ENCODE results near the gene LTB4R2. TPM values are rescaled to one million over a fixed set of nuclear protein-coding genes. Genes with fewer than 3 reads are reported as not detected.

The LTB4R2 gene
- total RNA-seq, 1 donor from 2014 or later = 0.57 TPM

DNA sequence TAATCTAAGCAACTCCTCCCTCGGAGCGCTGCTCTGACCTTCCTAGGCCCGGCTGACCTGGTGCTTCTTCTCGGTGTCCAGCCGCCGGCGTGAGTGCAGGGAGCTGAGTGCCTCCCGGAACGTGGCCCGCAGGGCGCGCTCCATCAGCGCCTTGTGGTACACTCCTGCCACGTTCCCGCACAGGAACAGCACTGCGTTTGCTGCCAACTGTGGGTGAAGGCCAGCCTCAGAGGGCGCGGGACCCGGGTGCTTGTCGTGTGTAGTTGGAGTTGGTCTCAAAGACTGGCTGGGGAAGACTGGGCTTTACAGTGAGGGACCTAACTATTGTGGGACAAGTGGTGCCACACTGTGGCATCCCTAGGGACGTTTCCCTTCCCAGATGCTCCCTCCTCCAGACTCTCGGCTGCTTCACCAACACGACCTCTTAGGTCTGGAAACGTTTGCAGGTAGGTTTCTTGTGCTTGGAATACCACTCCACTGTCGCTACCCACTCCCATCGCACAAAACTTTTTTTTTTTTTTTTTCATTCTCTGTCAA, 21.9 kb downstream of the LTB4R2 start:
- DNase-seq (ENCODE audit: missing footprints) (no peak), ATAC-seq (no peak)
- intact Hi-C loops (cut with DNase I) = no loop called here

DNA sequence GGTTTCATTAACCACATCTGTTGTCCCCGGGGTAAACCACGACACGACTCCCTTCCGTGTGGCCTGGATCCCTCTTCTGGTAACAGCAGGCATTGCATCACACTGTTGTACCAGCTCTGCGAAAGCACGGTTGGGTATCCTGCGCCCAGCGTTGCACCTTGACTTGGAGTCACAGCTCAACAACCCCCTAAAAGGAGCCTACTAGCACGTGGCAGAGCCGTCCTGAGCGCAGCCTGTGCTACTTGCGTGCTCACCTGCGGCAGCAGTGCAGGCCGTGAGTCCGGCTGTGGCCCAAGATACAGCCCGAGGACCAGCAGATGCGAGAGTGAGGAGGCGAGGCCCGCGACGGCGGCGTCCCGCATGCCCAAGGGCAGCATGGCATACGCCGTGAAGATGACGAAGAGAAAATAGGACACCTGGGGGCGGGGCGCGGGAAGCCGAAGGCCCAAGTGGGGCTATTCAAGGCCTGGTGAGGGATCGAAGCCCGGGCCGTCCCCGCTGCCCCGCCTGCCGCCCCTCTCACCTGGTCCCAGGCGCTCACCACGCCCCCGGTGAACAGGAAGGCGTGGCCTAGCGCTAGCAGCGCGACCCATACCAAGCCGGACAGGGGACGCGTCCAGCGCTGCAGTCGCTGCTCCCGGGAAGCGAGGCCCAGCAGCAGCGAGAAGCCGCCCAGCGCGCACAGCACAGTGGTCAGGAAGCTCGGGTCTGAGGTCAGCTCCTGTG, 22.5 kb downstream of the LTB4R2 start:
- peak; percentile 70 for ATAC-seq
- intact Hi-C loops (cut with DNase I) = no loop called here
- DNase-seq (ENCODE audit: missing footprints) = peak; percentile 77

- no peak for DNase-seq (ENCODE audit: missing footprints)
- intact Hi-C loops (cut with DNase I) = loop anchor here (2.0 kb wide), 2 partner anchors 32 to 96 kb away; no protein-coding TSS in a partner anchor
- no peak for ATAC-seq
Observed at GRCh38 chr14:24334431-24335291, 24.7 kb downstream of the LTB4R2 start, which contains the start of gene ADCY4. Gene ADCY4 (minus strand): TSS chr14:24335071. CDS start chr14:24334652, 419 bp downstream.

- ATAC-seq (no peak), DNase-seq (ENCODE audit: missing footprints) (no peak)
- intact Hi-C loops (cut with DNase I) = loop anchor here (2.0 kb wide), 2 partner anchors 31 to 95 kb away; no protein-coding TSS in a partner anchor
Observed at GRCh38 chr14:24335461-24336171, 25.7 kb downstream of the LTB4R2 start.

DNA sequence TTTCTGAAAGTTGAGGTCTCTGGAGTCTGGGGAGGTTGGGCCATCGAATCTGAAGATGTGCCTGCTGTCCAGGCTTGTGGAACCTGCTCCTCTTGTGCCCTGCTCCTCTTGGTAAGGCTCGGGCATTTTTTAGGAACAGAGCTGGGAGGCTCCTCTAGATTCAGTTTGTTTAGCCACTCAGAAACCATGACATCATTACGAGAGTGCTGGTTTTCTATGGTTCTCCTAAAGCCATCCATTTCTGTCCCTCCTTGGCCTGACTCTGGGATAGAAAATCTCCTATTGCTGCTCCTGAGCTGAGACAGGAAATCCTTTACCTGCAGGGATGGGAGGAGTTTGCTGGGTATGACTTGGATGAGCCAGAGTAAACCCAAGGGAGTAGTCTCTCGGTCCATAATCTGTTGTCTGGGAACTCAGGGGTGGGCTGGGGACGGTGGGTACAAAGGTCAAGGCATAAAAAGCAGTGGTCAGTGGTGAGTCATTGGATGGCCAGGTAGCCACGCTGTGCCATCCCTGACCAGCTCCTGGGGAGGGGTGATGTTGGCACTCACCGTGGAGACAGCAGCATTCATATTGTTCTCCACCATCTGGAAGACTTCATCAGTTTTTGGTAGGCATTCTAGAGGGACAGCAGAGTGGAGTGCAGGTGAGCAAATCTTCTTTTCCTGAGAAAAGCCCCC, 27.3 kb downstream of the LTB4R2 start:
- DNase-seq (ENCODE audit: missing footprints) (no peak), ATAC-seq (no peak)
- intact Hi-C loops (cut with DNase I) = no loop called here

- ATAC-seq (no peak), DNase-seq (ENCODE audit: missing footprints) (no peak)
- intact Hi-C loops (cut with DNase I) = no loop called here
Observed at GRCh38 chr14:24337824-24338175, 27.9 kb downstream of the LTB4R2 start.

DNA sequence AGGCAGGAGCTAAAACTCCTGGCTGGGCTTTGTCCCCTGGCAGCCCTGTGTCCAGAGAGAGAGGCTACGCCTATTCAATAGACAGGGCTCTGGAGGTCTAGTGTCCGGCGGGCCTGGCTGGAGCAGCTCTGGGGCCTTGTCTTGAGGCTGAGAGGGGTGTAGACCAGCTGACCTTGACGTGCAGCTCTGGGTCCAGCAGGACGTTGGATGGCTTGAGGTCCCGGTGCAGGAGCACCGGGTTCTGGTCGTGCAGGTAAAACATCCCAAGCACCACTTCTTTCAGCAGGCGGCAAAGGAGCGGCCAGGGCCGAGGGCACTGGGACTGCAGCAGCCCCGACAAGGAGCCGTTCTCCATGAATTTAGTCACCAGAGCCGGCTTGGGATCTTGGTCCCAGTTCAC, 28.9 kb downstream of the LTB4R2 start:
- no peak for DNase-seq (ENCODE audit: missing footprints)
- intact Hi-C loops (cut with DNase I) = no loop called here
- no peak for ATAC-seq

DNA sequence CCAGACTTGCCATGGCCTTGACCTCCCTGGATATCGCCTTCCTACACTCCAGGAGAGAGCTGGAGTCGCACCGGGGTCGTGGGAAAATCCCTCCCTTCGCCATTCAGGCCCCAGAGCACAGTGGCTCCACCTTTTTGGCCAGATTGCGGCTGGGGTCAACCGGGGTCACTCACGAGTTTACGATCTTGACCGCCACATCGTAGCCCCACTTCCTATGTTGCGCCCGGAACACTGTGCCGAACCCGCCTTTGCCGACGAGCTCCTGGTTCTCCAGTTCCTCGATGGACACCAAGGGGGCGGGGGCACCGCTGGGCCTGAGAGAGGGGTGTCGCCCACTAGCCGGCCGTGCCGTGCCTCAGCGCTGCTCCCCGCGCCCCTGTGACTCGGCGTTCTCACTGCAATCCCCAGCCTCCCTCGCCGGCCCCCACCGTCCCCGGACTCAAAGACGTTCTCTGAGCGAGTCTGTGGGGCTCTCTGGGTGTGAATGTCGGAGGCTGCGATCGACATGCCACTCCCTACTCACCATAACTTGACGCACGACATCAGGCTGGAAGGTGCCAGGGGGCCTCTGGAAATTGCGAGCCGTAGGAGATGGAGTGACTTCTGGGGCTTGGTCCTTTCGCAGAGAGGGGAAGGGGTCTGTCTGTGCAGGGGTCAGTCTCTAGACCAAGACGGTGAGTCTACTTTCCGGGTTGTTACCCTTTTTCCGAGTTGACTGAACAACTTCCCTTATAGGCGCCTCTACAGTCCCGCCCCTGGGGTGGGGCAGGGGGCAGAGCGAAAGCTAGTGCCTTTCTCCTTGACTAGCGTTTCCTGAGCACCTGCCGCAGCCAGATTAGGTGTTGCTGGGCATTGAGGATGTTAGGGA, 29.6 kb downstream of the LTB4R2 start, which contains the start of gene RIPK3:
Gene RIPK3 (minus strand): TSS at position 708 of the 868 bp plus-strand sequence. CDS start 165 bp downstream, at position 543.
- intact Hi-C loops (cut with DNase I) = no loop called here
- ATAC-seq = peak; percentile 53

DNA sequence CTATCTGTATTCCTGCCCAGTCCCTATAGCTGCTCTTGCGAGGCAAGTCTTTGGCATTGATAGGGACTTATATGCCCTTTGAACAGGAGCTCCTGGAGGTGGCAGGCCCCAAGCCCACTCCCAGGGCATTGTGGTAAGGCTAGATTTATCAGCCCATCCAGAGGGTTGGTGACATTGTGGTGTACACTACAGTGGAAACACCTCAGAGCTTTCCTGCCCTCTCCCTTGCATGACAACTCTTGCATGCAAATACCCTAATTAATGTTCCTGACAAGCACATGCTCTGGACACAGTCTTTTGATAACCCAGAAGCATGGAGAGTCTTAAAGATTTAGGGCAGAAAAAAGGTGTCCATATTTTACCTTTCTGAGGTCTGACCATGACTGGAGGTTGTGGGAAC, 30.7 kb downstream of the LTB4R2 start:
- intact Hi-C loops (cut with DNase I) = no loop called here
- ATAC-seq (no peak), DNase-seq (ENCODE audit: missing footprints) (no peak)

More for the DNA sequence above, 29.6 kb downstream of the LTB4R2 start, which contains the start of gene RIPK3:
- DNase-seq (ENCODE audit: missing footprints) = peak; percentile 86

DNA sequence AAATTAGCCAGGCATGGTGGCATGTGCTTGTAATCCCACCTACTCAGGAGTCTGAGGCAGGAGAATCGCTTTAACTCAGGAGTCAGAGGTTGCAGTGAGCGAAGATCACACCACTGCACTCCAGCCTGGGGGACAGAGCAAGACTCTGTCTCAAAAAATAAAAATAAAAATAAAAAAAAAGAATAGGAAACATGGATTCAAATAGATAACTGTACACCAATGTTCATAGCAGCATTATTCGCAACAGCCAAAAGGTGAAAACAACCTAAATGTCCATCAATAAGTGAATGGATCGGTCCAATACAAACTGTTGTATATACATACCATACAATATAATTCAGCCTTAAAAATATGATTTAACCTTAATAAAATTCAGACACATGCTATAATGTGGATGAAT, 32.9 kb downstream of the LTB4R2 start:
- DNase-seq (ENCODE audit: missing footprints) (no peak), ATAC-seq (no peak)
- intact Hi-C loops (cut with DNase I) = no loop called here

GRCh38 chr14:24343795-24344660, 34.1 kb downstream of the LTB4R2 start:
- ATAC-seq = no peak
- intact Hi-C loops (cut with DNase I) = no loop called here
- no peak for DNase-seq (ENCODE audit: missing footprints)

DNA sequence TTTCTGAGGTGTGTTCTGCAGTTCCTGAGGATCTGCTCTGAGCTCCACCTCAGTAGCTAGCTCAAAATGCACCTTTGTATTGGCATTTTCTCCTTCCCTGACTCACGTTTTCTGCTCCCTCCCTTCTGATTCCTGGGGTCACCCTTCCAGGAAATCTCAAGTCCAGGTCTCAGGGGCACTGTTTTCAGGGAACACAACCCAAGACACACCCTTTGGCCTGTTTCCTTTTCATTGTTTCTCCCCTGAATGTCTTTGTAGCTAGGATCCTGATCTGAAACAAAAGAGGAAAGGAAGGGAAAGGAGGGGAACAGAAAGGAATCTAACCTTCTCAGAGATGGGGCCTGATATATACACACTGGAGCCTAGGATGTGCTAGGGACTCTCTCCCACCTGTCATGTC, 37.2 kb downstream of the LTB4R2 start:
- ATAC-seq = no peak
- no peak for DNase-seq (ENCODE audit: missing footprints)
- intact Hi-C loops (cut with DNase I) = no loop called here

DNA sequence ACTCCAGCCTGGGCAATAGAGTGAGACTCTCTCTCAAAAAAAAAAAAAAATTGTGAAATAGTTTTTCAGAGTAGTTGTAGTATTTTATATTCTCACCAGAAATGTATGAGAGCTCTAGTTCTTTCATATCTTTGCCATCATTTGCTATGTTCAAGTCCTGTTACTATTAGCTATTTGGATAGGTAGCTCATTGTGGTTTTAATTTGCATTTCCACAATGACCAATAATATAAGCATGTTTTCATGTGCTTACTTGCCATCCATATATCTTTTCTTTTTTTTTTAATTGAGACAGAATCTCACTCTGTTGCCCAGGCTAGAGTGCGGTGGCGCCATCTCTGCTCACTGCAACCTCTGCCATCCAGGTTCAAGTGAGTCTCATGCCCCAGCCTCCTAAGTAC, 38.2 kb downstream of the LTB4R2 start:
- intact Hi-C loops (cut with DNase I) = no loop called here
- ATAC-seq = no peak
- DNase-seq (ENCODE audit: missing footprints) = no peak

DNA sequence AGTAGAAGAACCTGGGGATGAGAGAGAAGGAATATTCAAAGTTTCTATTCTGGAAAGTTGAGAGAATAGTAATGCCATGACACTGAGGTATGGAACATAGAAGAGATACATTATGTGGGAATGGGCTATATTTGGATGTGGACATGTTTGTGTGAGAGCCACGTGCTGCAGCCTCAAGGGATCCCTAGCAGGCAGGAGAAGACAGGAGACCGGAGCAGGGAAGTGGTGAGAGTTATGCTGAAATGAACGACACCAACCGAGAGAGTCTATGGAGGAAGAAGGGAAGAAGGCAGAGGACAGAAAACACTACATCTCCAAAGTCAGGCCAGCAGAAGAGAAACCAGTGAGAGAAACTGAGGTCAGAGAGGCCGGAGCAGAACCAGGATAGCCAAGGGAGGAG, 39.8 kb downstream of the LTB4R2 start:
- ATAC-seq (no peak), DNase-seq (ENCODE audit: missing footprints) (no peak)
- intact Hi-C loops (cut with DNase I) = no loop called here

DNA sequence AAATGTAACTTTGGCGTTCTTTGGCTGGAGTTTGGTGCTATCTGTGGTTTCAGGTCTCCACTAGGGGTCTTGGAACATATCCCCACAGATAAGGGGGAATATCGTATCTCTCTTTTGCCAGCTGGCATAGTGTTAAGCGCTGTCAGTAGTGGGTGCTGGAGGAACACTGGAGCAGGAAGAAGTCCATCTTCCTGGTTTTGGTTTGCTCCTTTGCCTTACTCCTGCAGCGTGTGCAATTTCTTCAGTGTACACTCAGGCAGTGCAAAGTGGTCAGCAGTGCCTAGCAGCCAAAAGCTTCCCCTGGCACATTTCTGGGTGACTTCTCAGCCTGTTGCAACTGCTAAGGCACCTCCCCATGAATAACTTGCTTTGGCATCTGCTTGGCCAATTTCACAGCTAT, 41.6 kb downstream of the LTB4R2 start:
- ATAC-seq (peak; percentile 69), DNase-seq (ENCODE audit: missing footprints) (no peak)
- intact Hi-C loops (cut with DNase I) = no loop called here

DNA sequence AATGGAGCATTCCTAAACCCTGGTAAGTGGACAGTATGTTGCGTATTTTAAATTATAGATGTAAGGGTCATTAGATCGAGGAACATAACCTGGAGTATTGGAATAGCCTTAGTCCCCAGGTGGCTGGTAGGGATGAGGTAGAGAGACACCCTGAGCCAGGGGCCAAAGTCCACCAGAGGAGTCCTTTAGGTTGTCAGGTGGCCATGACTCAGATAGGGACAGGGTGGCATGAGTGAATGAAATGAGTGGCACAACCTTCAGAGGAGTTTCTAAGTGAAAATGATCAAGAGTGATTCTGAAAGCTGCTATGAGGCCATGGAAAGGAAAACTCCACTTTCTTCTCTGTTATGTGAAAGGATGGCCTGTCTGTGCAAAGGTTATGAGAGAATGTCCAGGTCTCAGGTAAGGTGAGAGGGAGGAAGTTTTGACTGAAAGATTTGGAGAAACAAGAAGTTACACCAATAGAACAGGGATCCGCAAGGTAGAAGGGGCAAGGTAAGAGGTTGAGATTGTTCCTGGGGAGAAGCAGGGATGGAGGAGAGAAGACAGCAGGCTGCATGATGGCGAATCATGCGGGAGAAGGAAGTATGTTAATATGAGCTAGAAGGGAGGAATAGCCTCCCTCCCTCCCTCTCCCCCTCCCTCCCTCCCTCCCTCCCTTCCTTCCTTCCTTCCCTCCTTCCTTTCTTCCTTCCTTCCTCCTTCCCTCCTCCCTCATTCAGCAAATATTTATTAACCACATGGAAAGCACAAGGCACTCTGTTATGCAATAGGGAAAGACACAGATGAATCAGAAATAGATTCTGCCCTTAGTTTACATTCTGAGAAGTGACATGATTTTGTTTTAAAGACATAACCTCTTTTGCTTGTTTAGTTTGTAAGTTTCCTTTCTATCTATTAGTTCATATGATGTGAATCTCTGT, 43.9 kb downstream of the LTB4R2 start:
- ATAC-seq (no peak), DNase-seq (ENCODE audit: missing footprints) (no peak)
- intact Hi-C loops (cut with DNase I) = no loop called here
